ENCODE measurements around the gene FOS. TPM values are rescaled to one million over a fixed set of nuclear protein-coding genes. Genes with fewer than 3 reads are reported as not detected.

FOS gene
- polyA plus RNA-seq, 1 donor from 2014 or later = 296 TPM

GRCh38 chr14:75323571-75323970 lies 44.9 kb downstream of the FOS start:
- Histone ChIP-seq H2AFZ (ENCODE audit: low read depth, low read length) (no peak overlapping the region), H3K36me3 (ENCODE audit: insufficient read depth, low read length) (no peaks in the 10 kb centered on the region), H3K27ac (ENCODE audit: low read length) (no peak overlapping the region), H3K27me3 (ENCODE audit: insufficient read depth, low read depth, low read length) (no peaks in the 10 kb centered on the region), H3F3A (ENCODE audit: insufficient read depth, low read length, poor library complexity, severe bottlenecking) (no peaks in the 10 kb centered on the region), H3K4me2 (ENCODE audit: low read length) (no peak overlapping the region), H3K9me3 (ENCODE audit: low read length) (no peaks in the 10 kb centered on the region), H3K9me2 (ENCODE audit: insufficient read depth, low read length) (no peaks in the 10 kb centered on the region), H3K4me3 (ENCODE audit: low read length) (no peak overlapping the region), H3K9ac (ENCODE audit: low read length) (no peak overlapping the region), H3K79me2 (replicated peaks; ENCODE audit: insufficient read depth, low read length) (no peaks in the 10 kb centered on the region), H4K20me1 (ENCODE audit: insufficient read depth) (no peaks in the 10 kb centered on the region)
- TF ChIP-seq RAD21 (conservative IDR thresholded peaks at IDR 0.05) (no peak), EP300 (conservative IDR thresholded peaks at IDR 0.05; ENCODE audit: poor library complexity, severe bottlenecking) (no peak)

- Histone ChIP-seq H3K36me3 (ENCODE audit: insufficient read depth, low read length) (no peaks in the 10 kb centered on the region), H2AFZ (ENCODE audit: low read depth, low read length) (no peak overlapping the region), H3F3A (ENCODE audit: insufficient read depth, low read length, poor library complexity, severe bottlenecking) (no peaks in the 10 kb centered on the region), H3K9ac (ENCODE audit: low read length) (no peak overlapping the region), H3K79me2 (replicated peaks; ENCODE audit: insufficient read depth, low read length) (no peaks in the 10 kb centered on the region), H3K27me3 (ENCODE audit: insufficient read depth, low read depth, low read length) (no peaks in the 10 kb centered on the region), H4K20me1 (ENCODE audit: insufficient read depth) (no peaks in the 10 kb centered on the region), H3K4me3 (ENCODE audit: low read length) (no peak overlapping the region), H3K27ac (ENCODE audit: low read length) (no peak overlapping the region), H3K9me3 (ENCODE audit: low read length) (no peaks in the 10 kb centered on the region), H3K9me2 (ENCODE audit: insufficient read depth, low read length) (no peaks in the 10 kb centered on the region), H3K4me2 (ENCODE audit: low read length) (no peak overlapping the region)
- TF ChIP-seq EP300 (conservative IDR thresholded peaks at IDR 0.05; ENCODE audit: poor library complexity, severe bottlenecking) (no peak), REST (IDR thresholded peaks at IDR 0.05; ENCODE audit: borderline replicate concordance) (no peak), MXI1 (conservative IDR thresholded peaks at IDR 0.05; ENCODE audit: poor library complexity, severe bottlenecking) (no peak), EZH2 (IDR thresholded peaks at IDR 0.05; ENCODE audit: borderline replicate concordance, insufficient read depth, low read length, poor library complexity, severe bottlenecking) (no peak), SMC3 (conservative IDR thresholded peaks at IDR 0.05; ENCODE audit: poor library complexity) (no peak), POLR2AphosphoS5 (IDR thresholded peaks at IDR 0.05) (no peak), TAF1 (IDR thresholded peaks at IDR 0.05; ENCODE audit: low read depth) (no peak), RAD21 (conservative IDR thresholded peaks at IDR 0.05) (no peak), CTCF (IDR thresholded peaks at IDR 0.05; ENCODE audit: poor library complexity, severe bottlenecking) (no peak)
These were observed 50.0 kb downstream of the FOS start for GRCh38 chr14:75328558-75329155.
